ENCODE measurements around the gene CYP26C1.

DNA sequence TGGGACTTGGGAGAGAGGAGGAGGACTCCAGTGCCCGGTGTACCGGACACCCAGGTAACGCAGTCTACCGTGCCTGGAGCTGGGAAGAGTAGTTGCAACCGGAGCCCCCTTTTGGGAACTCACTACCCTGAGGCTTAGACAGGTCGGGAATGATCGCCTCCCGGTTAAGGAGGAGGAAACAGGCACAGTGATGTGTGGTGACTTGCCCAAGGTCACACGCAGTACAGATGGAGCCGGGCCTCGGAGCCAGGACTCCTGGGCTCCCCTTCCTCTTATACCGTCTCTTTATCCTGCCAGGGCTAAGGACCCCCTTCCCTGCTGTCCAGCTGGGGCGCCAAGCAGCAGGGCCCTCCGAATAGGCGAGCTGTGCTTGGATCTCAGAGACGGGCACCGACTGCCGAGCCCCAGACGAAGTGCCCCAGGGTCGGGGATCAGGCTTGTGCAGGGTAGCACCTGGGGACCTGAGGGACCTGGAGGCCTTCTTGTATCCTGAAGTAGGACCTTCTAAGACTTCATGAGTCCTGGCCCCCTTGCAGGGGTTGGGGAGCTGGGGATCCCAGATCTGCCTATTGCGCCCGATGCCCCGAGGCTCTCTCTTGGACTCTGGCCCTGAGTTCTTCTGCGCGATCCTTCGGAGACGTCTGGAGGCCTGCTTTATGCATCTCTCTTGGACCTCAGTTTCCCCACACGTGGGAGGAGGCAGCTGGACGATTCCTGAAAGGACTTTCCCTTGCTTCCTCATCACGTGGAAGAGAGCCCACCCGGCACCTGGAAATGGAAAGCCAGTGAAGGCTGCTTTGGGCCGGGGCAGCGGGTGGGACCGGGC, 12.3 kb downstream of the CYP26C1 start:
- TF ChIP-seq EP300 (IDR thresholded peaks at IDR 0.05; ENCODE audit: low read length) (no peak), RFX5 (IDR thresholded peaks at IDR 0.05; ENCODE audit: low read depth, low read length) (no peak), NBN (IDR thresholded peaks at IDR 0.05; ENCODE audit: low read depth) (no peak), SP1 (CRISPR knock-in tag; IDR thresholded peaks at IDR 0.05) (no peak), ZNF507 (tag; conservative IDR thresholded peaks at IDR 0.05) (no peak), EP400 (IDR thresholded peaks at IDR 0.05) (no peak)
- TF ChIP-seq, protein P1, sequence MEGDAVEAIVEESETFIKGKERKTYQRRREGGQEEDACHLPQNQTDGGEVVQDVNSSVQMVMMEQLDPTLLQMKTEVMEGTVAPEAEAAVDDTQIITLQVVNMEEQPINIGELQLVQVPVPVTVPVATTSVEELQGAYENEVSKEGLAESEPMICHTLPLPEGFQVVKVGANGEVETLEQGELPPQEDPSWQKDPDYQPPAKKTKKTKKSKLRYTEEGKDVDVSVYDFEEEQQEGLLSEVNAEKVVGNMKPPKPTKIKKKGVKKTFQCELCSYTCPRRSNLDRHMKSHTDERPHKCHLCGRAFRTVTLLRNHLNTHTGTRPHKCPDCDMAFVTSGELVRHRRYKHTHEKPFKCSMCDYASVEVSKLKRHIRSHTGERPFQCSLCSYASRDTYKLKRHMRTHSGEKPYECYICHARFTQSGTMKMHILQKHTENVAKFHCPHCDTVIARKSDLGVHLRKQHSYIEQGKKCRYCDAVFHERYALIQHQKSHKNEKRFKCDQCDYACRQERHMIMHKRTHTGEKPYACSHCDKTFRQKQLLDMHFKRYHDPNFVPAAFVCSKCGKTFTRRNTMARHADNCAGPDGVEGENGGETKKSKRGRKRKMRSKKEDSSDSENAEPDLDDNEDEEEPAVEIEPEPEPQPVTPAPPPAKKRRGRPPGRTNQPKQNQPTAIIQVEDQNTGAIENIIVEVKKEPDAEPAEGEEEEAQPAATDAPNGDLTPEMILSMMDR (IDR thresholded peaks at IDR 0.05 in 2 of 3, conservative IDR thresholded peaks at IDR 0.05 in 1 of 3; ENCODE audit: insufficient read depth in 2 of 3, low read depth in 1 of 3, low read length in 3 of 3) = no peak
- TF ChIP-seq, protein P2, sequence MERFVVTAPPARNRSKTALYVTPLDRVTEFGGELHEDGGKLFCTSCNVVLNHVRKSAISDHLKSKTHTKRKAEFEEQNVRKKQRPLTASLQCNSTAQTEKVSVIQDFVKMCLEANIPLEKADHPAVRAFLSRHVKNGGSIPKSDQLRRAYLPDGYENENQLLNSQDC (CRISPR knock-in tag; IDR thresholded peaks at IDR 0.05) = no peak

Data from K562 (cell line).